ENCODE results near the gene ZMIZ1.

Gene ZMIZ1

DNA sequence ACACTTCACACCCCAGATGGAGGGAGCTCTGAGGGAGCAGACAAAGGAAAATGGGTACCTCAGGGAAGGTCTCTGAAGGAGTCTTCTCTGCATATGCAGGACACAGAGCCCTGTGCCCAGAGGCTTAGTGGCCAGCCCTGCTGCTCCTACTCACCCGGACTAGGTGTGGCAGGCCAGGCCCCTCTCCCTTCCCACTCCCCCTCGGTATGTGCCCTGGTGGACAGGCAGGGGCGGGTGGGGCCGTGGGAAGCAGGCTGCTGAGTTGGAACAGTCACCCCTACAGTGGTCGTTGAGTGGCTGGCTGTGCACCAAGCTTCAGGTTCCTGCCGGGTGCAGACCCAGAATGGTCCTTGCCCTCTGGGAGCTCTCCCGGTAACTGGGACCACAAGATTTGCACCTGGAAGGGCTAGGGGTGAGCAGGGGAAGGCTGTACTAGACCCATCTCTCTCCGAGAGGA, 68.6 kb downstream of the ZMIZ1 start:
- no peak for DNase-seq (ENCODE audit: low read depth in 3 of 3)

DNA sequence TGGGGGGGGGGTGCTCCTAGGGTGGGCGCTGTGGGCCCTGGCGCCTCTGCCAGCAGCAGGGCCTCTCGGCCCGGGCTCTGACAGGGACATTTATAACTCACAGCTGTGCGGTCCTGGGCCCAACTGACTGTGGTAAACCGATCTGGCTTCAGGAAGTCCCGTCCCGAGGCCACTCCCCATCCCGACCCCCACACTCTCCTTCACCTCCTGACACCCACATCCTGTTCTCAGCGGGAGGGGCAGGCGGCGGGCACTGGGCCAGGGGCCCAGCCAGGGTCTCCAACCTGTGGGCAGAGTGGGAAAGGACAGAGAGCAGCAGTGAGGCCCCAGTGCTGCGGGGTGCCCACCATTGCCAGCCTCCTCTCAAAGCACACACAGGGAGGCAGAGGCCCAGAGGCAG, 69.1 kb downstream of the ZMIZ1 start:
- peak in 1 of 3 experiments; percentile 45 for DNase-seq (ENCODE audit: low read depth in 3 of 3)

DNA sequence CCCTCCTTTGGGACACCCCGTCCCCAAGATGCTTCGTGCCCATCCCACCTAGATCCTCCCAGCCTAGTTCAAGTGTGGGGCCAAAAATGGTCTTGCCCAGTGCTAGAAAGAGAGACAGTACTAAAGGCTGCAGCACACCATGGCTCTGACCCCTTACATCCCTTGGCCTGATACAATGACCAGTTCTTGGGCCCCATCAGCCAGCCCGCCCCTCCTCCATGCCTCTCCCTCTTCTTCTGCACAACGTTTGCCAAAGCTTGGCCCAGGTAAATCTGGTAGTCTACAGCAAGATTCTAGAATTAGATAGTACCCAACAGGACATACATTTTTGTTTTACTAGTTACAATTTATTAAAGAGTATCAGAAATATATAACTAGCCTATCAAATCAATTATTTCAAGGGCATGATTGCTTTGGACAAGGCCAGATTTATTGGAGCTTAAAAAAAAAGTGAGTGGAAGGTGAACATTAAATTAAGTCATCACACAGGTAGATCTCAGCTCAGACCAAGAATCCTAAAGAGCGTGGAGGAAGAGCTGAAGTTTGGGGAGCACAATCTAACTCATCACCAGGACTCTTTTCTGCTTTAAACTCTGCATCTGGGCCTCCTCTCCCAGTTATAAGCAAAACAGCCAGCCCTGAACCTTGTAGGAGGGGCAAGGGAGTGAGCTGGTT, 69.8 kb downstream of the ZMIZ1 start:
- no peak for DNase-seq (ENCODE audit: low read depth in 3 of 3)

DNA sequence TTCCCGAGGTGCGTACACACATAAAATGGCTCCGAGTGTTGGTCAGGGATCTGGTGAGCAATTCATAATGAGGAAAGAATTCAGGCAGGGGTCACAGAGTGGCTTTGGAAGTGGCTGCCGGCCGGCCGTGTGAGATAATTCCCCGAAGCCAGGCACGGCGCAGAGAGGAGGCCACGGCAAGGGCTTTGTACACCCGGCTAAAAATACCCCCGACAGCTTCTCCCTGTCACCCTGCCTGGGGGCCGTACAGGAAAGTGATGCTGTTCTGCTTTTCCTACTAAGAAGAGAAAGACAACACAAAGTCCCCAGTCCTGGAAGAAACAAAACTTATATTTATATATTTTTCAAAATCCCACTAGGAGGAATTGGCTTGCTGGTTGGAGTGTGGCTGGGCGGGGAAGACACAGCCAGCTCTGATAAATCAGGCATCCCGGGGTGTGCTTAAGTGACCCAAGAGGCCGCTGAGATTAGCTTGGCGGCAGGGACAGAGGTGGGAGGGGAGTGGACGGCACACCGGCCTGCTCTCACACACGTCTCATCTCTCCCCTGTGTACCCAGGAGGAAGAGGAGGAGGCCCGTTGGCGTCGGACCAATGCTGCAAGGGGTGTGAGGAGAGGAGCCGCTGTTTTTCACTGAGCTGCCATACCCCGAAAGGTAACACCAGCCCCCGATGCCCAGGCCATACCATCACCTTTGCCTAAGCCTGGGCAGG, 70.5 kb downstream of the ZMIZ1 start:
- DNase-seq (ENCODE audit: low read depth in 3 of 3) = no peak

DNA sequence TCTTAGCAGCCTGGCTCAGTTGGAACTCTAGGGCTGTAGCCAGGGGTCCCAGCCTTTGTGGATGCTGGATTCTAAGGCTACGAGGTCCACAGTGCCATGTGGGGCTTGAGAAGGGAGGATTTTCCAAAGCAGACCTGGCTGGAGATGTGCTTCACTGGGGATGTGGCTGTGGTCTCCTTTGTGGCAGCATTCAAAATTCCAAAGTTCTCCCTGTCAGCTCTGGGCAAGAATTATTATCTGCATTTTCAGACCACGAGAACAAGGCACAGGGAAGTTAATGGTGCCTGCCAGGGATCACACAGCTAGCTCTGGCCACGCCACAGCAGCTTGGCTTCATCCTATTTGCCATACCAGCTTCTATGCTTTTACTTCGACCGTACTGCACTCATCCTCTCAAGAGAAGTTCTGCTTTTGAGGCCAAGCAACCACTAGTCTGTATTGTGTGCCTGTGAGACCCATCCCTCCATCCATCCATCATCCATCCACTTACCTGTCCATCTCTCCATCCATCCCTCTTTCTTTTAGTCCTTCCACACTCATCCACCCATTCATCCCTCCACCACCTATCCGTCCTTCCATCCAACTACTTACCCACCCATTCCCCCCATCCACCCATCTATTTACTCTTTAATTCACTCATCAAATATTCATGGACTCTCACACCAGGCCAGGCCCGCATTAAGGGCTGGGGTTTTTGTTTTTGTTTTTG, 71.5 kb downstream of the ZMIZ1 start:
- no peak for DNase-seq (ENCODE audit: low read depth in 3 of 3)

DNA sequence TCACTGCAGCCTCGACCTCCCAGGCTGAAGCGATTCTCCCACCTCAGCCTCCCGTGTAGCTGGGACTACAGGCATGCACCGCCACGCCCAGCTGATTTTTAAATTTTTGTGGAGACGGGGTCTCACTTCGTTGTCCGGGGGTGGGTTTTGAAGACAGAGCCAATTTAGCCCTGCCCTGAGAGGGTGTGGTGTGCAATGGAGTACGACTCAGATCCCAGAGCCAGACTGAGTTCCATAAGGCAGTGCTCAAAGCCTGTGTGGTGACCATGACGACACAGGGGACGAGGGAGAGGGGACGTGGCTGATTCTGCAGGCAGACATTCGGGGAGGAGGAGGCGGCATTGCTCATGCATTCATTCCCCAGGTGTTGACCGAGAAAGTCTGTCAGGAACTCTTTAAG, 72.1 kb downstream of the ZMIZ1 start:
- no peak for DNase-seq (ENCODE audit: low read depth in 3 of 3)

DNA sequence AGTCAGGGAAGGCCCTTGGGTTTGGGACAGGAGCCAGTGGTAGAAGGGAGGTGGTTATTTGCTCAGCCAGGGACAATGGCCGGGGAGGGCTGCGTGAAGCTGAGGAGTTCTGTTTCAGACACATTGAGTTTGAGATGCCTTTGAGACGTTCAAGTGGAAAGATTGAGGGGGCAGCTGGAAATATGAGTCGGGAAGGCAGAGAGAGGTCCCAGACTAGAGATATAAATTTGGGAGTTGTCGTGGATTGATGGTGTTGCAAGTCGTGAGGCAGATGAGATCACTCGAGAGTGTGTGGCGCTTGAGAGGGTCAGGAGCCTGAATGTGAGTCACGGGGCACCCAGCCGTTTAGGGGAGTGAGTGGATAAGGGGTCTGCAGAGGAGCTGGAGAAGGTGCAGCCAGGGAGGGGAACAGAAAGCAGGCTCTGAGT, 73.3 kb downstream of the ZMIZ1 start:
- DNase-seq (ENCODE audit: low read depth in 3 of 3) = no peak

DNA sequence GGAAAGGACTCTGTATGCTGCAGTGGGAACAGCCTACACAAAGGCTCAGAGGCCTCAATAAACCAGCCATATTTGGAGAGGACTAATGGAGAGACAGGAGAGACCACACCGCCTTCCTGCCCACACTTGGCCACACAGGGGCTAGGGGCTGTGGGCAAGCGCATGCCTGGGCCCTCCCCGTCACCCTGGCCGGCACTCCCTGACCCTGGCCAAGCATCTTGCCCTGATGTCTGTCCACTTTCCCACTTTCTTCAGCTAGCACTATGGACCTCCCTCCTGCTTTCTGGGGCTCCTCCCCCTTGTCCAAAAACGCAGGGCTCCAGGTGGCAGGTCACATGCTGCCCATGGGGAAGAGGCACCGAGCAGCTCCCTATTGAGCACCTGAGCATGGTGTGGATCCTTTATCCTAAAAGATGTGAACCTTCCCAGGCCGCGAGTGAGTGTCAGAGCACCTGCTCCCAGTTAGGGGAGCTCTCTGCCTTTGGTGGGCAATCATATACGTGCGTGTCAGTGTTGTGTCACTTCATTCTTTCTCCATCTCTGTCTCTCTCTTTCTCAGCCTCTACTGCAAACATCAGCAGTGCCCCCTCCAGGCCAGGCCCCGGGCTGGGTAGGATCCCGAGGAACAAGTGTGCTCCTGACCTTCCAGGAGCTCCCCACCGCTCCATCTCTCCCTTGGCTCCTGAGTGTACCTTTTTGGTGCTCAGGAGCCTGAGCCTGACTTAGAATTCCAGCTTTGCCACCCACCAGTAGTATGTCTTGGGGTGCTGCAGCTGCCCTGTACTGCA, 74.0 kb downstream of the ZMIZ1 start:
- no peak for DNase-seq (ENCODE audit: low read depth in 3 of 3)

DNA sequence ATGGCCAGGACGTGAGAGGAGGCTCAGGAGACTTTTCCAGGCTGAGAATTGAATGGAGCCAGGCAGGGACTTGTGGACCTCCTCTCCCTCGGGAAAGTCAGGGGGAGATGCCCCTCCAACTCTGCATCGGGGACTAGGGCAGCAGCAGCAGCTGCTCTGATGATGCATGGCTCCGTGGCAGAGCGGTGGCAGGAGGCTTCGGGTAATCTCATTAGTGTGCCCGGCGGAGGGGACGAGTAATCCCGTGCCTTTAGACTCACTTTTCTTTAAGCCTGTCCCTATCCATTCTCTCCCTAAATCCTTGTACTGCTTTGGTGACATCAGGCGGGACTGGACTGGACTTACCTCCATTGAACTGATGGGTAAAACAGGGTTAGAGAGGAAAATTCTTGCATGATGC, 75.1 kb downstream of the ZMIZ1 start:
- no peak for DNase-seq (ENCODE audit: low read depth in 3 of 3)

DNA sequence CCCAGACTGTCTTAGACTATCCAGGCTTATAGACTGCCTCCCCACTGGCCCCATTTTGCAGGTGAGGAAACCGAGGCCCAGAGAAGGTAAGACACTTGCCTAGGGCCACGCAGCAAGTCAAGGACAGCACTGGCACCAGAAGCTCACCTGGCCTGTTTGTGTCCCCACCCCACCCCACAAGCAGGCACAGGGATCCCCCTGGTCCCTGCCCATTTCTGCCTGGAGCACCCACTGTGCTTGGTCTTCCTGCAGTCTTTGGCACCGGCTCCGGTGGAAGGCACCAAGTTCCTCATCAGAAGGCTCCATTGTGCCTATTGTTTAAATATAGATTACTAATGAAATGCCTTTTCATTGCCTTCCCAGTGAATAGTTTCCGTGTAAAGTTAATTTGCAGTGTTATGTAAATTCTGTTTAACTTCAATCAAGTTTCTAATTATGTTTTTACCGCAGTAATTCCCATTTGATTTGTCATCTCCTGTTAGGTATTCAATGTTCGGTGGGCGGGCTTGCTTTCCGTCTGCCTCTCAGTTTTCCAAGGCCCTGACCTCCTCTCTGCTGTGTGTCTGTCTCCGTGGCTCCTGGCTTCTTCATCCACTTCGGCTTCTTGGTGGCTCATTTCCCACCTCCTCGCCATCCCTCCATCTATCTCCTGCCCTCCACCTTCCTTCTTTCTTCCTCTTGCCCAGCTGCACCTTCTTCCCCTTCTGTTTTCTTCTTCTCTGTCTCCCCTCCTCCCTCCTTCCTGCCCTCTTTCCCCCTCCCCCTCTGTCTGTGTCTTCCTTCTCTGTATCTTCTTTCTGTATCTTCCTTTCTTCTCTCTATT, 75.8 kb downstream of the ZMIZ1 start:
- no peak for DNase-seq (ENCODE audit: low read depth in 3 of 3)

DNA sequence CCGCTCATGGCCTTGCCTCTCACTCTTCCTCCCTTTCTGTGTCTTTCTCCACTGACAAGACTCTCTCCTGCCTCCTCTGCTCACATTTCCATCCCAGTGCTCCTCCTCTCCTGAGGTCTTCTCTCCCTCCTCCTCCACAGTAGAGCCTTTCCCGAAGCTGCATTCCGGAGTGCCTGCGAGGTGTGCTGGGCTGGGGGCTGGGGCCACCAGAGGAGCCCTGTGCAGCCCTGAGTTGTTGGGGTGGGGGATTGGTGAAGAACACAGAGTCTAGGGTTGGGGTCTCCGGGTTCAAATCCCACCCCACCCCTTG, 76.4 kb downstream of the ZMIZ1 start:
- no peak for DNase-seq (ENCODE audit: low read depth in 3 of 3)

DNA sequence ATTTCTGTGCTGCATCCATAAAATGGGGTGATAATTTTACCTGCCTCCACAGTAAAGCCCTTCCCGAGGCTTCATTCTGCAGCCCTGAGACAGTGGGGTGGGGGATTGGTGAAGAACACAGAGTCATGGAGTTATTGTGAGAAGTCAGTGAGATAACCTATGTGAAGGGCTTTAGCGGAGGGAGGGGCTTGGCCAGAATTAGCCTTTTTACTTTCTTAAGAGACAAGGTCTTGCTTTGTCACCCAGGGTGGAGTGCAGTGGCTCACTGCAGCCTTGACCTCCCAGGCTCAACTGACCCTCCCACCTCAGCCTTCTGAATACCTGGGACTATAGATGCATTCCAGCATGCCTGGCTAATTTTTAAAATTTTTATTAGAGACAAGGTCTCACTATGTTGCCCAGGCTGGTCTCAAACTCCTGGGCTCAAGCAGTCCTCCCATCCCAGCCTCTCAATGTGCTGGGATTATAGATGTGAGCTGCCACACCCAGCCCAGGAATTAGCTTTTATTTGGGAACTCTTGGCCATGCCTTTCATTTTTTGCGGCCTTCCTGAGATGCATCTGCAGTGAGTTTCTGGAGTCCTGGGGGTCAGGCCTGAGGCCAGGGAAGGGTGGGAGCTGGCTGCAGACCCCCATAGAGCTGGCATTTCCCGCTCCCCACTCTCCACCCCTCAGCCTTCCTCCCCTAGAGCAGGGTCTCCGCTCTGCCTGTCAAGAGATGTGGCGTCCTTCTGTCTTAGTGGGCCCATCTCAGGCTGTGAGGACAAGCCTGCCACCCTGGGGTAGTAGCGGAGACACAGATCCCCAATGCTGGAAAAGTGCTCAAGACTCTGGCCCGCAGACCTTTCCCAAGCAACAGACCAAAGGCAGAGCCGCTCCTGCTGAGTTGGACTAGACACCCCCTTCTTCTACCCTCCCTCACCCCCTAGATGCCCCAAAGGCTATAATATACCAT, 77.0 kb downstream of the ZMIZ1 start:
- no peak for DNase-seq (ENCODE audit: low read depth in 3 of 3)

DNA sequence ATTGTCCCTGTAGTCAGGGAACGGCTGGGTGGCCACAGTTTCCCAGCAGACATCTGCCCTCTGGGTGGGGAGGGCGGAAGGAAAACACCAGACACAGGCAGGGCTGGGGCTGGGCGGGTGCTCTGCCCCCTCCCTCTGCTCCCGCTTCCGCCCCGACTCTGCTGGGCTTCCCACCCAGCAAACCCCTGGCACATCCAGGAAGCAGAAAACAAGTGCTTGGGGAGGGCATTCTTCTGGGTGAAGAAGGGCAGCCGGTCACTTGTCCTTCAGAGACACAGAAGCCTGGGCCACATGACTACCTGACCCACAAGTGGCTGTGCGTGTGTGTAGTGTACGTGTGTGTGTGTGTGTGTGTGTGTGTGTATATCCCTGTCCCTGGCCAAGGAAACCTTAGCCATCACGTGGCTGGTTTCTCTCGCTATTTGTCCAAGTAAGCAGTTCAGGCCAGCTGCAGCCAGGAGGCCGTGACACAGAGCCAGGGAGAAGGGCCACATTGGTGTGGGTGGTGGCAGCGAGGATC, 77.9 kb downstream of the ZMIZ1 start:
- no peak for DNase-seq (ENCODE audit: low read depth in 3 of 3)

DNA sequence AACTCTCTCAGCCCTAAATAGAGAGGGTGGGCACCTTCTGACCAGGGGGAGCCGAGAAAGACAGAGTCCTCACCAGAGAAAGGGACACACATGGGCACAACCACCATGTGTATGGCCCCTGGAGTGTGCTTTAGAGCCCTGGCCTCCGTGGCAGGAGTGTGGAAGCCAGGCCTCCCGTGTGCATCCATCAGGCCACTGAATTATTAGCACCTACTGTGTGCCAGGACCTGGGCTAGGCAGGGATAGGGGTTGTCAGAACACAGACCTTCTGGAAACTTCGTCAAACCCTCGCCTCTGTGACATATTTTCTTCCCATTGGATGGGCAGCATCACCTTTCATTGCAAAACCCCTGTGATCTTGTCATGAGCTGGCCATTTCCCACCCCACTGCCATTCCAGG, 78.5 kb downstream of the ZMIZ1 start:
- DNase-seq (ENCODE audit: low read depth in 3 of 3) = no peak

DNA sequence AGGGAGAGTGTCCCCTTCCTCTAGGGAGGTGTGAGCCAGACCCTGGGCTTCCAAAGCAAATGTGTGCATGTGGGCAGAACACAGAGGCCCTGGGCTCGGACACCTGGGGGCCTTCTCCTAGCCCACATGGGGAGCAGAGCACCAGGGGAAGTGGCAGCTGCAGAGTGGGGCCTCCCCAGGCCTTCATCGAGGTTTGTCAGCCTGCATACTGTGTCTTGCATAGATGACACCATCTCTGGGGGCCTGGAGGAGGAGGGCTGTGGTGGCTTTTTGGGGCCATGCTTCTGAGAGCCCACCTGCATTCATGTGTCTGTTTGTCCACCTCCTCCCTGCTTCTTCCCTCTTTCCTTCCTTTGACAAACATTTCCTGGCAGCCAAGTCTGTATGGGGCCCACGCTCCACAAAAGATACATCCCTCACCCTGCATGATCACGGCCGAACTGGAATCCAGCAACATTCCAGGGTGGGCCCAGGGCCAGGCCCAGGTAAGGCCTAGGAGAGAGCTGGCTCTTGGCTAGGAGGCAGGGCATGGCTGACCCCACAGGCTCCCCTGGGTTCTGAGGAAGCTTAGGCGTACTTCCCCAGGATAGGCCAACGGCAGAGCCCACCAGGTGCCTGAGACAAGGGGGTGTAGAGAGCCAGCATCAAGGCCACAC, 79.2 kb downstream of the ZMIZ1 start:
- no peak for DNase-seq (ENCODE audit: low read depth in 3 of 3)

DNA sequence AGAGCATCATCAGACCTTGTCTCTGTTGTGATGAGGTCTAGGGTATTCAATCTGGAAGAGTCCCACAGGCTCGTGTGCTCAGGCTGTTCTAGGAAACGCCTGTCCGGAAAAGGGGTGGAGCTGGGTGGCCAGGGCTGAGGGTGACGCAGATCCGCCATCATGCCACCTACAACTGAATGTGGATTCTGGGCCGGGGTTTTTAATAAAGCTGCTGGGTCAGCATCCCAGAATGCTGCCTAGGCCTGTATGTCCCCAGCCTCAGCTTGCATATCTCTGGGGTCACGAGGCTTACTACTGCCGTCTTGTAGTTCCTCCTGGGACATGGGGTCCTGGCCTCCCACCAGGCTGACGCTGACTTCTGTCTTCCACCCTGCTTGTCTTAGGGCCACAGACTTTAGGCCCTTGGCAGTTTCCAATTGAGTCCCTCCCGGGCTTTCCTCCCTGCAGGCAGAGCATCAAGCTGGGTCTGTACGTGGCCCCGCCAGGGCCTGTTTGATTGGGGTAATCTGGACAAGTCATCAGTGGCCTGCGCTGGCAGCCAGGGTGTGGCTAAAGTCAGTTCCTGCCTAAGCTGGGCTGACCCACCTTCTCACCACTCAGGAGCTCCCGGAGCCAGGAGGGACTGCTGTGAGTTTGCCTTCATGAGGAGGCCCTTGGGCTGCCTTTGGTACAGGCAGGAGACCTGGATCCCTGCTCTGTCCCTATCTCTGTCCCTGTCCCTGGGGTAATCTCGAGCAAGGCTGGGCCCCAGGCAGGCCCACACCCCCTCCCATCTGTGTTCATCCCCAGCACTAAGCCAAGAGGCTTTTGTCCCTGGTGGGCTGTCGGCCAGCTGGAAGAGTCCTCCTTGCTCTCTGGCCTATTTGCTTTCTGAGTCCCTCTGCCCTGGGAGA, 79.9 kb downstream of the ZMIZ1 start:
- no peak for DNase-seq (ENCODE audit: low read depth in 3 of 3)

DNA sequence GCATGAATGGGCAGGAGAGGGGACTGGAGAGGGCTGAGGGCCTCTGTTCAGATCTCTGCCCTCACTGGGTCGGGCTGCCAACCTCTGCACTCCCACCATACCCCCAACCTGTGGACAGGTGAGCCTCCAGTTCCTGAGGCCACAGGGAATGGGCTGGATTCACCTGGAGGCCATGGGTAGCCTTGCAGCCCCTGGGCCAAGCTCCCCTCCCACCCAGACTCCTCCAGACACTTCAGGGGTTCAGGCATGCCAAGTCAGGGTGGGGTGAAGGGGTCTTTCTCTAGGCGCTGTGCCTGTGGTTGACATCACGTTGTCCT, 80.5 kb downstream of the ZMIZ1 start:
- DNase-seq (ENCODE audit: low read depth in 3 of 3) = no peak

DNA sequence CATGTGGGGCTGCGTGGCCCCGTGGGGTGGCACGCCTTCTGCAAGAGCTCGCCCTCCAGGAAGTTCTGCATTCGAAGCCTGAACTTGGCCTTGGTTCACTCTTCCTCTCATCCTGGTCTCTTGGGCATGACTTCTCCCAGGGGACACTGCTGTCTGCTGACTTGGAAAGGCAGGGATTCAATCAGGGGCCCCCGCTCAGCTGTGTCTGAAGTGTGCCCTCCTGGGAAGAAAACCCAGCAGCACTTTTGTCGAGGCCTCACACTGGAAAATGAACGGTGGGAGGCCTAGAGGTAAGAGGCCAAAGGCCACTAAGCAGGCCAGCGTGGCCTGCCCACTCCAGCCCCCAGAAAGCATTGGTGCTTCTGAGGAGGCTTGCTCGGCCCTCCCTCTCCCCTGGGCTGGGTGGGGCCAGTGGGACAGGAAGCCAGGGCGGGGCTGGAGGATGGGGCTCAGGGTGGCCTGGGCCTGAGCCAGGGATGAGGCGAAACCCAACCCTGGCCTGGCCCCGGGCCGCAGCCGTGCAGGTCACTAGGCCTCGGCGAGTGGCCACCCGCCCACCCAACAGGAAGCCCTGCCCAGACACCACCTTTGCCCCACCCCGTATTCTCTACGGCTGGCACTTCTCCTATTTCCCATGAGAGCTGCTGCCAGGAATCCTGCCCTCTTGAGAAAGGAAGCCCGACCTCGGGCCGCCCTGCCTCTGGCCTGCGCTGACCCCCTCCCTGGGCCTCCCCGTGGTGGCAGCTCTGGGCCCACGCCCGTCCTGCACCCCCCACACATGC, 81.1 kb downstream of the ZMIZ1 start:
- peak in 1 of 3 experiments; percentile 44 for DNase-seq (ENCODE audit: low read depth in 3 of 3)

Measured in stimulated activated CD4-positive, alpha-beta T cell treated with anti-CD3 and anti-CD28 coated beads, TNF-alpha, amount 100 ng/mL, for 24 hours (primary cell).